ENCODE results near the gene PLA2G2C.
"Not testable (repeated sequence)": the region's sequence is repeated elsewhere in the genome, so short reads cannot be mapped to it uniquely, and the experiment has no call there.

Gene PLA2G2C

DNA sequence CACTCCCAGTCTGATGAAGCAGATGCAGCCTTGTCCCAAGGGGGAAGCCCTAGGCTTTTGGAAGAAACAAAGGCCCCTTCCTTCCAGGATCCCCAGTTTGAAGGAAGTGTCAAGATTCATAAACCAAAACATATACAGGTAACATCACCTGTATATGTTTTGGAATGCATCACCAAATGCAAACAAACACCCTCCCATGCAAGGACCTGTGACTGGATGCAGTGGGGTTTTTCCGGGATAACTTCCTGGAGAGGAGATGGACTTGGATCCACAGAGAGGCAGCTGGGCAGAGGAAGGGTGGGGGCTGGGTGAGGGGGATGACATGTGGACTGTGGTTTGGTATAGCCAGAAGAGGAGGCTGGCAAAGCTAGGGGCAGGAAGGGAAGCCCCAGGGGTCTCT lies 48.7 kb downstream of the PLA2G2C start:
- TF ChIP-seq, protein P1, sequence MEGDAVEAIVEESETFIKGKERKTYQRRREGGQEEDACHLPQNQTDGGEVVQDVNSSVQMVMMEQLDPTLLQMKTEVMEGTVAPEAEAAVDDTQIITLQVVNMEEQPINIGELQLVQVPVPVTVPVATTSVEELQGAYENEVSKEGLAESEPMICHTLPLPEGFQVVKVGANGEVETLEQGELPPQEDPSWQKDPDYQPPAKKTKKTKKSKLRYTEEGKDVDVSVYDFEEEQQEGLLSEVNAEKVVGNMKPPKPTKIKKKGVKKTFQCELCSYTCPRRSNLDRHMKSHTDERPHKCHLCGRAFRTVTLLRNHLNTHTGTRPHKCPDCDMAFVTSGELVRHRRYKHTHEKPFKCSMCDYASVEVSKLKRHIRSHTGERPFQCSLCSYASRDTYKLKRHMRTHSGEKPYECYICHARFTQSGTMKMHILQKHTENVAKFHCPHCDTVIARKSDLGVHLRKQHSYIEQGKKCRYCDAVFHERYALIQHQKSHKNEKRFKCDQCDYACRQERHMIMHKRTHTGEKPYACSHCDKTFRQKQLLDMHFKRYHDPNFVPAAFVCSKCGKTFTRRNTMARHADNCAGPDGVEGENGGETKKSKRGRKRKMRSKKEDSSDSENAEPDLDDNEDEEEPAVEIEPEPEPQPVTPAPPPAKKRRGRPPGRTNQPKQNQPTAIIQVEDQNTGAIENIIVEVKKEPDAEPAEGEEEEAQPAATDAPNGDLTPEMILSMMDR (IDR thresholded peaks at IDR 0.05; ENCODE audit: extremely low read depth, missing control alignments), result no peak
- no peak for DNase-seq (ENCODE audit: low spot score)

DNA sequence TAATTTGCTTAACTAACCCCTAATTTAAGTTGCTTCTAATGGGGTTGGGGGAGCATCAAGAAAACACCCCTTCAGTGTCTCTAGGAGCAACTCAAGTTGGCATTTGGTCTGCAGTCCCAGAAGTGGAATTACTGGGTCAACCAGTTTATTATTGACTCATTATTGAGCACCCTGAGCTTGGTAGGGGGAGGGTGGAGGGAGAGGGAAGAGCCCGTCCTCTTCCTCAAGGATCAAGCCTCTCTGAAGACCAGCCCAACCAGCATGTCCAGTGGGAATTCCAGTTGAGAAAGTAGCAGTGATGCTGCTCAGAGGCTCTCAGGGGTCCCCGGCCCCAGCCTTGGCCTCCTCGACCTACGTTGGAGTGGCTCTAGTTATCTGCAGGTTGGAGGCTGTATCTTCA lies 49.3 kb downstream of the PLA2G2C start:
- no peak for DNase-seq (ENCODE audit: low spot score)
- TF ChIP-seq, protein P1 (IDR thresholded peaks at IDR 0.05; ENCODE audit: extremely low read depth, missing control alignments), result no peak

DNA sequence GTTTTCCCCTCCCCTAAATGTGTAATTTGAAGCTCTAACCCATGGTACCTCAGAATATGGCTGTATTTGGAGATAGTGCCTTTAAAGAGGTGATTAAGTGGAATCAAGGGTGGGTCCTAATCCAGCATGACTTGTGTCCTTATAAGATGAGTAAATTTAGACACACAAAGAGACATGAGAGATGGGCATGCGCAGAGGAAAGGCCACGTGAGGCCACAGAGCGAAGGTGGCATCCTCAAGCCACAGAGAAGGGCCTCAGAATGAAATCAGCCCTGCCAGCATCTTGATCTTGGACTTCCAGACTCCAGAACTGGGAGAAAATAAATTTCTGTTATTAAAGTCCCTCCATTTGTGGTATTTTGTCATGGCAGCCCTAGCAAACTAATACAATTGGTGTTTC lies 50.1 kb downstream of the PLA2G2C start:
- no peak for DNase-seq (ENCODE audit: low spot score)
- TF ChIP-seq, protein P1 (IDR thresholded peaks at IDR 0.05; ENCODE audit: extremely low read depth, missing control alignments), result no peak

- TF ChIP-seq, protein P1 (IDR thresholded peaks at IDR 0.05; ENCODE audit: extremely low read depth, missing control alignments), result no peak
- no peak for DNase-seq (ENCODE audit: low spot score)
Measured at GRCh38 chr1:20134995-20135394, 51.3 kb downstream of the PLA2G2C start.

GRCh38 chr1:20130518-20130917 lies 55.8 kb downstream of the PLA2G2C start:
- not testable (repeated sequence) for DNase-seq (ENCODE audit: low spot score)

DNA sequence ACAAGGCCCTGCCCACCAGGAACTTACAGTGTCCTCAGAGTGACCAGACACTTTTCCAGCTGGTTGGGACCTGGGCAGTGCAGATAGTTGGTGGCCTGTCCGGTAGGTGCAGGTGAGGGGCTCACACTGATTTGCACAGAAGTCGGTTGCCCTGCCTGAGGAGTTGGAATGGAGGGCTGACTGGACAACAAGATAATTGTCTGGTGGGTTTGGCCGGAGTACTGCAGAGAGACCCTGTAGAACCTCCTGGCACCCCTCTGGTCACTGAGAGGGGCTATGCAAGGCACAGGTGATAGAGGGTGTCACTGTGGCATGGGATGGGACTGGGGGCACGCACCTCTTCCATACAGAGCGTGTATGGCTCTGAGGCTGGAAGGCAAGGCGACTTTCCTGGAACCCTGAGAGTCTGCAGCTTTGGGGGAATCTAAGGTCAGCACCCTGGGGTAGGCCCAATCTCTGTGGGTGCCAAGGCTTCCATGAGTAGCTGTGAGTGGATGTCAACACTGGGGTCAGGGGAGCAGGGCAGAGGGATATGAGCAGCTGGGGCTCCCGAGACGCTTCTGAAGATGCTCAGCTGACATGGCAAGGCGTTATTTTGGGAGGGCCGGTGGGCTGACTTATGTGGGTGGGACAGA lies 59.4 kb downstream of the PLA2G2C start:
- TF ChIP-seq, protein P1 (IDR thresholded peaks at IDR 0.05; ENCODE audit: extremely low read depth, missing control alignments), result no peak
- no peak for DNase-seq (ENCODE audit: low spot score)

DNA sequence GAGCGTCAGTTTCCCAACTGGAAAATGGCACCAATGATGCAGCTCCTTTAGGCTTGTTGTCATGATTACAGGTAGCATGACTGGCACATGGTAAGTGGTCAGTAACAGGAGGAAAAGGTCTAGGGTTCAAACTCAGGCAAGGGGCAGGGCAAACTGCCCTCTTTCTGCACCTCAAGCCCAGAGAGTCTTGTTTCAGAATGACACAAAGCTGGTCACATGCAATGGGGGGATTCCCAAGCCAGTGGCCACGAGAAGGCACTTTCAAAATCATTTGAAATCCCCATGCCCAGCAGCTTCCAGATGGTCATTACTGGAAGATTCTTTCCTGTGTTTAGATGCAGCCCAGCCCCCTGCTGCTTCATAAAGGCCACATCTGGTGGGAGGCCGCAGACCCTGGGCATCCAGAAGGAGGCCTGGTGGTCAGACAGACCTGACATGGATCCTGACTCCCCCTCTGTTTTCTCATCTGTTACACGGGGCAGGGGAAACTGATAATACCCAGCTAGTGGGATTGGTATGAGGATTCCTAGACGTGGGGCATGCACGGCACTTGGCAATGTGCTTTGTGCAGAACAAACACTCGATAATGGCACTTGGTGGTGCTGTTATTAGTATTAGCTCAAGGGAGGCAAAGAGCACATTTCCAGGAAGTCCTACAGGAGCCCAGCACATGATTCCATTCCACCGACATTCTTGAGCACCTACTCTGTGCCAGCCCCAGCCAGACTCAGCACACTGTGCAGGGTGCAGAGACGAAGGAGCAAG lies 60.1 kb downstream of the PLA2G2C start:
- DNase-seq (ENCODE audit: low spot score), result peak; percentile 68
- TF ChIP-seq, protein P1 (IDR thresholded peaks at IDR 0.05; ENCODE audit: extremely low read depth, missing control alignments), result no peak

DNA sequence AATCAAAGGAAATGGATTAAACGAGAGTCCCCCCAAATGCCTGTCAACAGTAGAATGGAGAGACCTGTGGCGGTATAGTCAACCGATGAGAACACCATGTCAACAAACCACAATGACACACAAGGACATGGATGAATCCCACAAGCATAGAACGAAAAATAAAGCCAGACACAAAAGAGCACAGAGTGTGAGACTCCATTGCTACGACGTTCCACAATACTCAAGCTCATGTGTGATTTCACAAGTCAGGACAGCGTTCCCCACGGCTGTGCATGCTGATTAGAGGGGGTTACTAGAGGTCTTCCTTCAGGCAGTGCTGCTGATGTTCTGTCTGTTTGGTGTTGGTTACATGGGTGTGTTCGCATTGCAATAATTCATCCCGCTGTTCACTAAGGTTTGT lies 61.2 kb downstream of the PLA2G2C start:
- no peak for DNase-seq (ENCODE audit: low spot score)
- TF ChIP-seq, protein P1 (IDR thresholded peaks at IDR 0.05; ENCODE audit: extremely low read depth, missing control alignments), result no peak
